HG03439 (cell line): Measurements from ENCODE around the gene PRKD1.
"Not testable (repeated sequence)": the region's sequence is repeated elsewhere in the genome, so short reads cannot be mapped to it uniquely, and the experiment has no call there.

Experiments
- ATAC-seq: cut with Tn5 transposase; IDR thresholded peaks from one replicate; pipeline ENCODE4 v1.9.1; 2021; ENCODE audit warnings: mild to moderate bottlenecking, moderate library complexity; ENCODE audit not compliant: unreplicated experiment

PRKD1 gene

GRCh38 chr14:29905543-29905942 is 22.1 kb downstream of the PRKD1 start:
- ATAC-seq: no peak

- ATAC-seq: no peak
These were observed 26.9 kb downstream of the PRKD1 start for GRCh38 chr14:29900609-29901350.

GRCh38 chr14:29898470-29898869 is 29.2 kb downstream of the PRKD1 start:
- ATAC-seq: no peak

GRCh38 chr14:29897181-29897580 is 30.5 kb downstream of the PRKD1 start:
- ATAC-seq: no peak

GRCh38 chr14:29896354-29896821 is 31.3 kb downstream of the PRKD1 start:
- no peak for ATAC-seq

DNA sequence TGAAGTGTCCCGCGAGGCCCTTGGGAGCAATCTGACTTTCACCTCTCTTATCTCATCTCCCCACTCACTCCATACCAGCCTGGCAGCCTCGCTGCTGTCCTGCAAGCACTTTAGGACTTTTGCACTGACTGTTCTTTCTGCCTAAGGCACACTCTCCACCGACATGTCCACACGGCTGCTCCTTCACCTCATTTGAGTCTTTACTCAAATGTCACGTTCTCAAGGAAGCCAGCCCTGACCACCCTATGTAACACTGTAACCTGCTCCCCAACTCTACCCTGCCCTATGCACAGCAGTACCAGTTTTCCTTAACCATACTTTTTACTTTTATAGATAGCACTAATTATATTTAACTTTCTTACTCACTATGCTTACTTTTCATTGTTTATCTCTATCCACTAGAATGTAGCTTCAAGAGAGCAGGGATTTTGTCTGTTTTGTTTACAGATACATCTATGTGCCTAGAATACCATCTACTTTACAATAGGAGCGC is 32.0 kb downstream of the PRKD1 start:
- ATAC-seq: no peak

GRCh38 chr14:29893989-29894388 is 33.7 kb downstream of the PRKD1 start:
- no peak for ATAC-seq

- no peak for ATAC-seq
These were observed 35.3 kb downstream of the PRKD1 start for GRCh38 chr14:29892327-29892726.

GRCh38 chr14:29885988-29886387 is 41.7 kb downstream of the PRKD1 start:
- no peak for ATAC-seq

DNA sequence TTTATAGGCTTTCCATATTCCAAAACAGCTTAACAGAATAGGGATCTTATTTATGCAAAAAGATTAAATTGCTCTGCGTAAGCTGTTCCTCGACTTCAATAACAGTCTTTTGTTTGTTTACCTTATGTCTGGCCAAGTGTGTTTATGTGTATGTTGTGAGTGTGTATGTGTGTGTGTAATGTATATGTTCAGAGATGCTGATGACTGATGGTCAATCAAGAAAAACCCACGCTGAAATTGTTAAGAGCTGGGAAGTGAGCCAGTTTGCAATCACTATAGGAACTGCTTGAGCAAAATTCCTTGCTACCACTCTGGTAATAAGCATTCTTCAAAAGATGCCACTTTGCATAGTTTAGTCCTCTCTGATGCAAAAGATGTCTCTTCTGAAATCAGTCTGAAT is 59.6 kb downstream of the PRKD1 start:
- no peak for ATAC-seq

GRCh38 chr14:29865299-29865698 is 62.3 kb downstream of the PRKD1 start:
- no peak for ATAC-seq

DNA sequence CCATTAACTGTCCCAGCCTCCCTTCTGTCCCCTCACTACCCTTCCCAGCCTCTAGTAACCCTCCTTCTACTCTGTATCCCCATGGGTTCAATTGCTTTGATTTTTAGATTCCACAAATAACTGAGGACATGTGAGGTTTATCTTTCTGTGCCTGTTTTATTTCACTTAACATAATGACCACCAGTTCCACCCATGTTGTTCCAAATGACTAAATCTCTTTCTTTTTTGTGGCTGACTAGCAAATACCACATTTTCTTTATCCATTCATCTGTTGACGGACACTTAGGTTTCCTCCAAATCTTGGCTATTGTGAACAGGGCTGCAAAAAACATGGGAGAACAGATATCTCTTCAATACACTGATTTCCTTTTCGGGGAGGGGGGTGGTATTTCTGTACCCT is 65.7 kb downstream of the PRKD1 start:
- ATAC-seq: no peak

DNA sequence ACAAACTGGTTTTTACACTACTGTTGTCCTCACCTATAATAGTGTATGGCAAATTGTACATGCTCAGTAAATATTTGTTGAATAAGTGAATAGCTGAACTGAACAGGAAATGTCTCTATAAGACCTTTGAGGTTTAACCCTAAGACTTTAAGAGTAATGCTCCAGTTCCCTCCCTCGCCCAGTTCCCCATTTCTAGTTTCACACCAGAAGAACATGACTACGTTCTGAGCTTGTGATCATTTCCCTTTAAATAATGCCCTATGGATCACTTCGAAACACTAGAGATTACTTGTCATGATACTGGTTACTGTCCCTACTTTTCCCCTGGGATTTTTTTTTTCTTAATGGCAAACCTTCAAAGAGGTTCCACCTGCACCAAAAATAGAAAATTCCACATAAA is 69.3 kb downstream of the PRKD1 start:
- ATAC-seq: peak; percentile 87

DNA sequence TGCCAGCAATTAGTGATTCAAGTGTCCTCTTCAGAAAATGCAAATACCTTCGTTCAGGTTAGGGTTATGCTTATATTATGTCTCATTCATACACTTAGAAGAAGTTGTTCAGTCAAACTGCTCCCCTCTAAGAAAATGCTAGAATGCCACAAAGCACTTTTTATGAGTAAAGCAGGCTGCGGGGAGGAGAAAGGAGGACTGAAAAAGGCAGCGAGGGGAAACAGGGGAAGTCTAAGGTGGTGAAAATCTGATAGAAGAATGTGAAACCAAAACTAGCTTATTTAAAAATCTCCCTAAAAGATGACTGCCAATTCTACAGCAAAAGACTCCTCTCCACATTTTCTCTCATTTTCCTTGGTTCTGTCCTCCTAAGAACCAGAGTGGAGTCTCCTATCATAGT is 70.1 kb downstream of the PRKD1 start:
- ATAC-seq: peak; percentile 79

DNA sequence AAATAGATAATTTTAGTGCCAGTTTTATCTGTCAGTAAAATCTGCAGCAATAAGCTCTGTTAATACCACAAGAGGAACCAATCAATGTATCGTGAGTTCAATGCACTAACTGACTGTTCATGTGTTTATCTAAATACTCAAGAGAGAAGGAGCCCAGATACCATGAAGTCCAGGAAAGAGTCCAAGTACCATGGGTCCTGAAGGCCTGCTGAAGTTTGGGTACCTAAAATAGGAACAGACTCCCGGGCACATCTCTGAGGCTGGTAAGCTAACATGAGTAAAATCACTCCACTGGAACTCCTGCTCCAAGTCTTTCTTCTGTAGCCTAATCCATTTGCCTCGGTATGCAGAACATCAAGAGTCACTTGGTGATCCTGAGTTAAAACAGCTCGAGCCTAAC is 71.1 kb downstream of the PRKD1 start:
- no peak for ATAC-seq

GRCh38 chr14:29853691-29854090 is 74.0 kb downstream of the PRKD1 start:
- ATAC-seq: not testable (repeated sequence)

GRCh38 chr14:29853272-29853671 is 74.4 kb downstream of the PRKD1 start:
- ATAC-seq: no peak

DNA sequence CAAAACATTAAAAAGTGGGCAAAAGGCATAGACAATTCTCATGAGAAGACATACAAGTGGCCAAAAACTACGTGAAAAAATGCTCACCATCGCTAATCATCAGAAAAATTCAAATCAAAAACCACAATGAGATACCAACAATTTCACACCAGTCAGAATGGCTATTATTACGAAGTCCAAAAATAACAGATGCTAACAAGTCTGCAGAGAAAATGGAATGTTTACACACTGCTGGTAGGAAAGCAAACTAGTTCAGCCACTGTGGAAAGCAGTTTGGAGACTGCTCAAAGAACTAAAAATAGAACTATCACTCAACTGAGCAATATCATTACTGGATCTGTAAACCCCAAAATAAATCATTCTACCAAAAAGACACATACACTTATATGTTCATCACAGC is 76.2 kb downstream of the PRKD1 start:
- no peak for ATAC-seq

GRCh38 chr14:29847056-29847380 is 80.6 kb downstream of the PRKD1 start:
- no peak for ATAC-seq

DNA sequence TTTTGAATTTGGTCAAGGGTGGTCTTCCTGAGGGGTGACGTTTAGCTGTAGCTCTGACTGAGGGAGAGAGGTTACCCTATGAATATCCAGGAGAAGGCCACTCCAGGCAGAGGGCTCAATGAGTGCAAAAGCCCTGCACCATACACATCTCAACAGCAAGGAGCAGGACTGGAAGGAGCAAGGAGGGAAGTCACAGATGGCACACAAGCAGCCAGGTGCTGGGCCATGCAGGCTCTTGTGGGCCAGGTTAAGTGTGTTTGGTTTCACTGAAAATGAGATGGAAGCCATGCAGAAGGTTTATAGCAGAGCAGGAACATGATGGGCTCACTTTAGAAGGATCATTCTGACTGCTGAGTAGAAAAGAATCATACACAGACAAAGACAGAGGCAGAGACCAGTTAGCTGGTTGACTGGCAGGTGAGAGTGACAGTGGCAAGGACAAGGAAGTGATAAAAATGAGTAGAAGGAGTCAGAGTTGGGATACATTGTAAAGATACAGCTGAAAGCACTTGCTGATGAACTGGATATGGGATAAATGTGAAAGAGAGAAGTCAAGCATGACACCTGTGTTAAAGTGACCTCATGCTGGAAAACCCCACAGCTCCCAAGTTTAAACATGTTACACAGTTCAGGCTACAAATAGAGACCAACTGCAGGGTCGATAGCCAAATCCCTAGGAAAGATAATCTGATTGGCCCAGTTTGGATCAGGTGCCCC is 81.2 kb downstream of the PRKD1 start:
- ATAC-seq: peak; percentile 73

DNA sequence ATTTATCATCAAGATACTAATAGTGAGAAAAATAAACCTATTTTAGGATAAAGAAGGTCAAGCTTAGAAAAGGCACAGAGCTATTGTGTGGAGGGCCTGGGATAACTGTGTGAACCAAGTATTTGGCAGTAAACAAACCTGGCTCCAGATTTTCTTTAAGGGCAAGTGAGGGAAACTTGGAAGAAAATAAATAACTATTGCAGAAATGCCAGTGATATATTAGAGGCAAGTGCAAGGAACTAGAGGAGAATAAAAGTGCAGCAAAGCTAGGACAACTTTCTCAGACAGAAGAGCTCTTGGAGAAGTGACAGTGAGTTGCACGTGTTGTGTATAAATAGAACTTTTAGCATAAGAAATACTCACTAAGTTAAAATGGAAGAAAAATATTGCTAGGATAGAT is 83.7 kb downstream of the PRKD1 start:
- no peak for ATAC-seq

DNA sequence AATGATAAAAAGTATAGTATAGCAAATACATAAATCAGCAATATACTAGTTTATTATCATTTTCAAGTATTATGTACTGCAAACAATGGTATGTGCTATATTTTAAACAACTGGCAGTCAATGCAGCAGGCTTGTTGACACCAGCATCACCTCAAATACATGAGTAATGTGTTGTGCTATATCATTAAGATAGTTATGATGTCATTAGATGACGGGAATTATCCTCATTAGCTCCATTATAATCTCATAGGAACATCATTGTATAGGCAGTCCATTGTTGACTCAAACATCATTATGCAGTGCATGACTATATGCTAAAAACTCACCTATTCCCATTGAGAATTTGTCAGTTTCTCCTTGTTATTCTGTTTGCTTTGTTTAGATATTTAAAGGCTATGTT is 85.4 kb downstream of the PRKD1 start:
- ATAC-seq: no peak
